ENCODE results near the gene SIAH3.

GRCh38 chr13:45861322-45861721 is 9.8 kb upstream of the SIAH3 start:
- TF ChIP-seq PATZ1 (CRISPR knock-in tag; IDR thresholded peaks at IDR 0.05; ENCODE audit: borderline replicate concordance) (no peak), ARNTL (CRISPR knock-in tag; IDR thresholded peaks at IDR 0.05; ENCODE audit: borderline replicate concordance, low read depth) (no peak), ESRRG (CRISPR knock-in tag; IDR thresholded peaks at IDR 0.05) (no peak), CREB5 (CRISPR knock-in tag; IDR thresholded peaks at IDR 0.05; ENCODE audit: low read depth) (no peak), BACH2 (CRISPR knock-in tag; IDR thresholded peaks at IDR 0.05; ENCODE audit: borderline replicate concordance) (no peak), CSRNP3 (CRISPR knock-in tag; IDR thresholded peaks at IDR 0.05) (no peak), OSR1 (CRISPR knock-in tag; IDR thresholded peaks at IDR 0.05) (no peak)
- TF ChIP-seq, protein P1, sequence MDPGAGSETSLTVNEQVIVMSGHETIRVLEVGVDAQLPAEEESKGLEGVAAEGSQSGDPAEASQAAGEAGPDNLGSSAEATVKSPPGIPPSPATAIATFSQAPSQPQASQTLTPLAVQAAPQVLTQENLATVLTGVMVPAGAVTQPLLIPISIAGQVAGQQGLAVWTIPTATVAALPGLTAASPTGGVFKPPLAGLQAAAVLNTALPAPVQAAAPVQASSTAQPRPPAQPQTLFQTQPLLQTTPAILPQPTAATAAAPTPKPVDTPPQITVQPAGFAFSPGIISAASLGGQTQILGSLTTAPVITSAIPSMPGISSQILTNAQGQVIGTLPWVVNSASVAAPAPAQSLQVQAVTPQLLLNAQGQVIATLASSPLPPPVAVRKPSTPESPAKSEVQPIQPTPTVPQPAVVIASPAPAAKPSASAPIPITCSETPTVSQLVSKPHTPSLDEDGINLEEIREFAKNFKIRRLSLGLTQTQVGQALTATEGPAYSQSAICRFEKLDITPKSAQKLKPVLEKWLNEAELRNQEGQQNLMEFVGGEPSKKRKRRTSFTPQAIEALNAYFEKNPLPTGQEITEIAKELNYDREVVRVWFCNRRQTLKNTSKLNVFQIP (CRISPR knock-in tag; IDR thresholded peaks at IDR 0.05; ENCODE audit: borderline replicate concordance, low read depth) = no peak
